HG03039 (cell line): ENCODE data around the gene MYRFL.
"Not testable (repeated sequence)": the region's sequence is repeated elsewhere in the genome, so short reads cannot be mapped to it uniquely, and the experiment has no call there.

Experiments used
- ATAC-seq: cut with Tn5 transposase; IDR thresholded peaks from one replicate; pipeline ENCODE4 v1.9.1; 2021; ENCODE audit warnings: mild to moderate bottlenecking, moderate library complexity; ENCODE audit not compliant: unreplicated experiment

Gene MYRFL

GRCh38 chr12:69981881-69982475 lies 157.0 kb downstream of the MYRFL start:
- no peak for ATAC-seq

GRCh38 chr12:69984241-69984640 lies 159.2 kb downstream of the MYRFL start:
- ATAC-seq: no peak

- ATAC-seq: no peak
Measured at GRCh38 chr12:69985656-69986055, 160.6 kb downstream of the MYRFL start.

GRCh38 chr12:69986114-69986513 lies 161.1 kb downstream of the MYRFL start:
- ATAC-seq: no peak

GRCh38 chr12:69987579-69988091 lies 162.6 kb downstream of the MYRFL start:
- ATAC-seq: no peak

- ATAC-seq: no peak
Measured at GRCh38 chr12:69988481-69989321, 163.7 kb downstream of the MYRFL start.

- ATAC-seq: no peak
Measured at GRCh38 chr12:69991690-69992288, 166.8 kb downstream of the MYRFL start.

GRCh38 chr12:69993433-69993832 lies 168.4 kb downstream of the MYRFL start:
- ATAC-seq: no peak

GRCh38 chr12:69994086-69994485 lies 169.1 kb downstream of the MYRFL start:
- not testable (repeated sequence) for ATAC-seq

GRCh38 chr12:69994724-69995173 lies 169.7 kb downstream of the MYRFL start:
- no peak for ATAC-seq

- ATAC-seq: no peak
Measured at GRCh38 chr12:69996241-69996640, 171.2 kb downstream of the MYRFL start.

- ATAC-seq: no peak
Measured at GRCh38 chr12:69996722-69997121, 171.7 kb downstream of the MYRFL start.

GRCh38 chr12:69998011-69998410 lies 173.0 kb downstream of the MYRFL start:
- ATAC-seq: no peak

- no peak for ATAC-seq
Measured at GRCh38 chr12:69998922-69999321, 173.9 kb downstream of the MYRFL start.

GRCh38 chr12:69999561-69999960 lies 174.5 kb downstream of the MYRFL start:
- ATAC-seq: no peak

- no peak for ATAC-seq
Measured at GRCh38 chr12:70002097-70002911, 177.3 kb downstream of the MYRFL start.

- ATAC-seq: no peak
Measured at GRCh38 chr12:70002912-70003255, 177.9 kb downstream of the MYRFL start.

GRCh38 chr12:70005864-70006618 lies 181.0 kb downstream of the MYRFL start:
- ATAC-seq: no peak

- ATAC-seq: no peak
Measured at GRCh38 chr12:70006619-70006973, 181.6 kb downstream of the MYRFL start.

GRCh38 chr12:70007687-70008086 lies 182.7 kb downstream of the MYRFL start:
- no peak for ATAC-seq
